ENCODE measurements around the gene EIF5A2. TPM values are rescaled to one million over a fixed set of nuclear protein-coding genes. Genes with fewer than 3 reads are reported as not detected.
"Not testable (repeated sequence)": the region's sequence is repeated elsewhere in the genome, so short reads cannot be mapped to it uniquely, and the experiment has no call there.

Gene EIF5A2
- polyA plus RNA-seq, 1 donor from 2014 or later: 0.94 TPM

DNA sequence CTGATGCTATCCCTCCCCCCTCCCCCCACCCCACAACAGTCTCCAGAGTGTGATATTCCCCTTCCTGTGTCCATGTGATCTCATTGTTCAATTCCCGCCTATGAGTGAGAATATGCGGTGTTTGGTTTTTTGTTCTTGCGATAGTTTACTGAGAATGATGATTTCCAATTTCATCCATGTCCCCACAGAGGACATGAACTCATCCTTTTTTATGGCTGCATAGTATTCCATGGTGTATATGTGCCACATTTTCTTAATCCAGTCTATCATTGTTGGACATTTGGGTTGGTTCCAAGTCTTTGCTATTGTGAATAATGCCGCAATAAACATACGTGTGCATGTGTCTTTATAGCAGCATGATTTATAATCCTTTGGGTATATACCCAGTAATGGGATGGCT, 29.7 kb downstream of the EIF5A2 start:
- H3K9me3 ChIP-seq (ENCODE audit: low read length); H3K79me2 ChIP-seq (replicated peaks; ENCODE audit: insufficient read depth, low read length); H3F3A ChIP-seq (ENCODE audit: insufficient read depth, low read length, poor library complexity, severe bottlenecking); H3K27me3 ChIP-seq (ENCODE audit: insufficient read depth, low read depth, low read length); H3K36me3 ChIP-seq (ENCODE audit: insufficient read depth, low read length); H4K20me1 ChIP-seq (ENCODE audit: insufficient read depth); H3K9ac ChIP-seq (ENCODE audit: low read length); H3K4me2 ChIP-seq (ENCODE audit: low read length); H3K9me2 ChIP-seq (ENCODE audit: insufficient read depth, low read length); H2AFZ ChIP-seq (ENCODE audit: low read depth, low read length); H3K4me3 ChIP-seq (ENCODE audit: low read length); H3K27ac ChIP-seq (ENCODE audit: low read length): not testable (repeated sequence)

DNA sequence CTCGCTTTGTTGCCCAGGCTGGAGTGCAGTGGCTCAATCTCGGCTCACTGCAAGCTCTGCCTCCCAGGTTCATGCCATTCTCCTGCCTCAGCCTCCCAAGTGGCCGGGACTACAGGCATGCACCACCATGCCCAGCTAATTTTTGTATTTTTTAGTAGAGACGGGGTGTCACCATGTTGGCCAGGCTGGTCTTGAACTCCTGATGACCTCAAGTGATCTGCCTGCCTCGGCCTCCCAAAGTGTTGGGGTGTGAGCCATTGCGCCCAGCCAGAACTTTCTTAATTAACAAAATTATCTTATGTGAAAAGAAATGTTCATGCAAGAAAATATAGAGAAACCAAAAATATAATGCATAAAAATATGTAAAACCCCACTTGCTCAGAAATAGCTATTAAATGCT, 31.1 kb downstream of the EIF5A2 start:
- not testable (repeated sequence) for H3K9ac ChIP-seq (ENCODE audit: low read length); H3F3A ChIP-seq (ENCODE audit: insufficient read depth, low read length, poor library complexity, severe bottlenecking); H3K9me3 ChIP-seq (ENCODE audit: low read length); H3K27me3 ChIP-seq (ENCODE audit: insufficient read depth, low read depth, low read length); H3K79me2 ChIP-seq (replicated peaks; ENCODE audit: insufficient read depth, low read length); H3K9me2 ChIP-seq (ENCODE audit: insufficient read depth, low read length); H3K27ac ChIP-seq (ENCODE audit: low read length); H3K4me2 ChIP-seq (ENCODE audit: low read length); H3K36me3 ChIP-seq (ENCODE audit: insufficient read depth, low read length); H2AFZ ChIP-seq (ENCODE audit: low read depth, low read length); H3K4me3 ChIP-seq (ENCODE audit: low read length); H4K20me1 ChIP-seq (ENCODE audit: insufficient read depth)

DNA sequence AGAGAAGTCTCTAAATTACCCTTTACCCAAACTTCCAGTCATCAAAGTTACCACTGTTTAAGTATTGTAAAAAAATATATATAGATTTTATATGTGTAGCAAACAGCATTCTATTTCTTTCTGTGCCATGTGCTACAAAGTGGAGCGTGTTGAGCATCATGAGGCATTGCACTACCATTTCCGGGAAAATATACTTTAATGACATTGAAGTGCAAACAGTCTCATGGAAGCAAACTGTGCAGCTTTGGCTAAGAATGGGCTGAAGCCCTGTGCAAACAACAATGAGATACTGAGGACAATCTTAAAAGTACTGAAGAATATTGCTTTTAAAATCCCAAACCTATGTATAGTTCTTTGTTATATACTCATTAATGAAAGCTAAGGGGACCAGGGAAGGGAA, 31.9 kb downstream of the EIF5A2 start:
- Histone ChIP-seq H3K27me3 (ENCODE audit: insufficient read depth, low read depth, low read length) (no peaks in the 10 kb centered on the region), H3K27ac (ENCODE audit: low read length) (no peak overlapping the region), H3K9ac (ENCODE audit: low read length) (no peak overlapping the region), H4K20me1 (ENCODE audit: insufficient read depth) (no peaks in the 10 kb centered on the region), H3K4me2 (ENCODE audit: low read length) (no peak overlapping the region), H3K79me2 (replicated peaks; ENCODE audit: insufficient read depth, low read length) (no peaks in the 10 kb centered on the region), H3K36me3 (ENCODE audit: insufficient read depth, low read length) (no peaks in the 10 kb centered on the region), H3K4me3 (ENCODE audit: low read length) (no peak overlapping the region), H2AFZ (ENCODE audit: low read depth, low read length) (no peak overlapping the region), H3K9me2 (ENCODE audit: insufficient read depth, low read length) (no peaks in the 10 kb centered on the region), H3K9me3 (ENCODE audit: low read length) (no peaks in the 10 kb centered on the region), H3F3A (ENCODE audit: insufficient read depth, low read length, poor library complexity, severe bottlenecking) (no peaks in the 10 kb centered on the region)
- TF ChIP-seq EZH2 (IDR thresholded peaks at IDR 0.05; ENCODE audit: borderline replicate concordance, insufficient read depth, low read length, poor library complexity, severe bottlenecking): no peak
- no peak for TF ChIP-seq POLR2AphosphoS5 (IDR thresholded peaks at IDR 0.05)
- no peak for TF ChIP-seq TAF1 (IDR thresholded peaks at IDR 0.05; ENCODE audit: low read depth)
- TF ChIP-seq MXI1 (conservative IDR thresholded peaks at IDR 0.05; ENCODE audit: poor library complexity, severe bottlenecking): no peak
- TF ChIP-seq, protein P1, sequence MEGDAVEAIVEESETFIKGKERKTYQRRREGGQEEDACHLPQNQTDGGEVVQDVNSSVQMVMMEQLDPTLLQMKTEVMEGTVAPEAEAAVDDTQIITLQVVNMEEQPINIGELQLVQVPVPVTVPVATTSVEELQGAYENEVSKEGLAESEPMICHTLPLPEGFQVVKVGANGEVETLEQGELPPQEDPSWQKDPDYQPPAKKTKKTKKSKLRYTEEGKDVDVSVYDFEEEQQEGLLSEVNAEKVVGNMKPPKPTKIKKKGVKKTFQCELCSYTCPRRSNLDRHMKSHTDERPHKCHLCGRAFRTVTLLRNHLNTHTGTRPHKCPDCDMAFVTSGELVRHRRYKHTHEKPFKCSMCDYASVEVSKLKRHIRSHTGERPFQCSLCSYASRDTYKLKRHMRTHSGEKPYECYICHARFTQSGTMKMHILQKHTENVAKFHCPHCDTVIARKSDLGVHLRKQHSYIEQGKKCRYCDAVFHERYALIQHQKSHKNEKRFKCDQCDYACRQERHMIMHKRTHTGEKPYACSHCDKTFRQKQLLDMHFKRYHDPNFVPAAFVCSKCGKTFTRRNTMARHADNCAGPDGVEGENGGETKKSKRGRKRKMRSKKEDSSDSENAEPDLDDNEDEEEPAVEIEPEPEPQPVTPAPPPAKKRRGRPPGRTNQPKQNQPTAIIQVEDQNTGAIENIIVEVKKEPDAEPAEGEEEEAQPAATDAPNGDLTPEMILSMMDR (IDR thresholded peaks at IDR 0.05; ENCODE audit: poor library complexity, severe bottlenecking): no peak
- no peak for TF ChIP-seq EP300 (conservative IDR thresholded peaks at IDR 0.05; ENCODE audit: poor library complexity, severe bottlenecking)
- TF ChIP-seq RAD21 (conservative IDR thresholded peaks at IDR 0.05): no peak
- TF ChIP-seq SMC3 (conservative IDR thresholded peaks at IDR 0.05; ENCODE audit: poor library complexity): no peak
- TF ChIP-seq, protein P2, sequence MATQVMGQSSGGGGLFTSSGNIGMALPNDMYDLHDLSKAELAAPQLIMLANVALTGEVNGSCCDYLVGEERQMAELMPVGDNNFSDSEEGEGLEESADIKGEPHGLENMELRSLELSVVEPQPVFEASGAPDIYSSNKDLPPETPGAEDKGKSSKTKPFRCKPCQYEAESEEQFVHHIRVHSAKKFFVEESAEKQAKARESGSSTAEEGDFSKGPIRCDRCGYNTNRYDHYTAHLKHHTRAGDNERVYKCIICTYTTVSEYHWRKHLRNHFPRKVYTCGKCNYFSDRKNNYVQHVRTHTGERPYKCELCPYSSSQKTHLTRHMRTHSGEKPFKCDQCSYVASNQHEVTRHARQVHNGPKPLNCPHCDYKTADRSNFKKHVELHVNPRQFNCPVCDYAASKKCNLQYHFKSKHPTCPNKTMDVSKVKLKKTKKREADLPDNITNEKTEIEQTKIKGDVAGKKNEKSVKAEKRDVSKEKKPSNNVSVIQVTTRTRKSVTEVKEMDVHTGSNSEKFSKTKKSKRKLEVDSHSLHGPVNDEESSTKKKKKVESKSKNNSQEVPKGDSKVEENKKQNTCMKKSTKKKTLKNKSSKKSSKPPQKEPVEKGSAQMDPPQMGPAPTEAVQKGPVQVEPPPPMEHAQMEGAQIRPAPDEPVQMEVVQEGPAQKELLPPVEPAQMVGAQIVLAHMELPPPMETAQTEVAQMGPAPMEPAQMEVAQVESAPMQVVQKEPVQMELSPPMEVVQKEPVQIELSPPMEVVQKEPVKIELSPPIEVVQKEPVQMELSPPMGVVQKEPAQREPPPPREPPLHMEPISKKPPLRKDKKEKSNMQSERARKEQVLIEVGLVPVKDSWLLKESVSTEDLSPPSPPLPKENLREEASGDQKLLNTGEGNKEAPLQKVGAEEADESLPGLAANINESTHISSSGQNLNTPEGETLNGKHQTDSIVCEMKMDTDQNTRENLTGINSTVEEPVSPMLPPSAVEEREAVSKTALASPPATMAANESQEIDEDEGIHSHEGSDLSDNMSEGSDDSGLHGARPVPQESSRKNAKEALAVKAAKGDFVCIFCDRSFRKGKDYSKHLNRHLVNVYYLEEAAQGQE (IDR thresholded peaks at IDR 0.05; ENCODE audit: borderline replicate concordance): no peak
